Omental fat pad (tissue), 4 donors: ENCODE results near the gene NAA80. TPM values are rescaled to one million over a fixed set of nuclear protein-coding genes. Genes with fewer than 3 reads are reported as not detected.
"Not testable (repeated sequence)": the region's sequence is repeated elsewhere in the genome, so short reads cannot be mapped to it uniquely, and the experiment has no call there.

Experiments used
- ATAC-seq: fragments of 150-250 bp; one replicate; pipeline ENCODE4 v1.9.1; 2016; ENCODE audit warnings: mild to moderate bottlenecking, moderate library complexity; ENCODE audit not compliant: low FRiP score
- DNase-seq: peaks from one replicate; pipeline ENCODE4 v3.0.0-alpha.2; 2019; ENCODE audit warnings: low spot score
- CTCF ChIP-seq, 3 donors: fragments of 450-650 bp; IDR thresholded peaks; one replicate each; pipeline ENCODE4 v1.5.1; 2016 to 2017; ENCODE audit warnings: antibody characterized with exemption in 3 of 3, mild to moderate bottlenecking in 3 of 3, moderate library complexity in 2 of 3
- total RNA-seq, 4 donors: library from RNA; depleted of rRNA; stranded (reverse); fragments of >200 nt; gene quantifications; one replicate each; pipeline ENCODE4 v1.1.0, GENCODE V29; 2016

NAA80 gene
- total RNA-seq, 4 donors from 2014 or later = 3.4 to 8.4 (median 5.3) TPM

GRCh38 chr3:50288387-50289007 is 10.7 kb downstream of the NAA80 start:
- DNase-seq (no peak), ATAC-seq (no peak)
- TF ChIP-seq CTCF (IDR thresholded peaks at IDR 0.05) = no peak

- no peak for TF ChIP-seq CTCF (IDR thresholded peaks at IDR 0.05)
- ATAC-seq (no peak), DNase-seq (no peak)
These were observed 11.9 kb downstream of the NAA80 start for GRCh38 chr3:50287262-50287661.

GRCh38 chr3:50286322-50287227 is 12.6 kb downstream of the NAA80 start:
- no peak for DNase-seq
- ATAC-seq = no peak
- no peak for TF ChIP-seq CTCF (IDR thresholded peaks at IDR 0.05)

GRCh38 chr3:50284121-50284520 is 15.1 kb downstream of the NAA80 start:
- not testable (repeated sequence) for ATAC-seq, DNase-seq

GRCh38 chr3:50279255-50280016 is 19.8 kb downstream of the NAA80 start:
- ATAC-seq (no peak), DNase-seq (no peak)
- TF ChIP-seq CTCF (IDR thresholded peaks at IDR 0.05) = no peak

- TF ChIP-seq CTCF (IDR thresholded peaks at IDR 0.05) = no peak
- DNase-seq = no peak
- ATAC-seq = no peak
These were observed 20.4 kb downstream of the NAA80 start, which contains the start of gene LSMEM2 for GRCh38 chr3:50278880-50279224. LSMEM2 (plus strand) TSS chr3:50279087; CDS start chr3:50279114, 27 bp downstream.
